Epithelial cell of proximal tubule (primary cell): ENCODE results near the gene DOCK1. TPM values are rescaled to one million over a fixed set of nuclear protein-coding genes. Genes with fewer than 3 reads are reported as not detected.

Experiments
- DNase-seq: peaks from one replicate; pipeline ENCODE4 v3.0.0-alpha.2; 2011; ENCODE audit warnings: low read depth
- H3K4me3 ChIP-seq: 2 replicates; pipeline ENCODE4 v1.5.1; 2011; ENCODE audit warnings: low read depth, mild to moderate bottlenecking, low read length
- total RNA-seq: library from RNA; depleted of rRNA; stranded (reverse); fragments of >200 nt; gene quantifications from 2 replicates; pipeline ENCODE4 v1.2.3, GENCODE V29; 2015
- TF ChIP-seq, protein P1 (sequence below): conservative IDR thresholded peaks from 2 replicates; pipeline ENCODE4 v1.5.1; 2012; ENCODE audit warnings: low read depth, mild to moderate bottlenecking, low read length

DOCK1 gene
- total RNA-seq, 1 donor from 2014 or later = 31.9 TPM

DNA sequence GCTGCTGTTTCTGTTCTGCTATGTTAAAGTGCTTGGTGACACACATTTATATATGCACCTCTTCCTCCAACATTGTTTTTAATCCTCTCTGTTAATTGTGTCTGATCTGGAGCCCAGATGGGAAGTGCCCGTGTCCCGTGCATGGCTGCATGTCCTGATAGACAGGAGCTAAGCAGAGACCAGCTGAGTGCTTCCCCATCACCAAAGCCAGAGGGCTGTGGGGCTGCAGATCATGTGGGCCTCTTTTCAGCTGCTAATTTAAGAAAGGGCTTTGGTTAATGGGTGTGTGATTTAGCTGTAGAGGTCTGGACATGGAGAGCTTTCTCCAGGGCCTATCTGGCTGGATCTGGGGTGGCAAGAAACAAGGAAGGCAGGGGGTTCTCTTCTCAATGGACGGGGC, 547.3 kb downstream of the DOCK1 start:
- TF ChIP-seq, protein P1, sequence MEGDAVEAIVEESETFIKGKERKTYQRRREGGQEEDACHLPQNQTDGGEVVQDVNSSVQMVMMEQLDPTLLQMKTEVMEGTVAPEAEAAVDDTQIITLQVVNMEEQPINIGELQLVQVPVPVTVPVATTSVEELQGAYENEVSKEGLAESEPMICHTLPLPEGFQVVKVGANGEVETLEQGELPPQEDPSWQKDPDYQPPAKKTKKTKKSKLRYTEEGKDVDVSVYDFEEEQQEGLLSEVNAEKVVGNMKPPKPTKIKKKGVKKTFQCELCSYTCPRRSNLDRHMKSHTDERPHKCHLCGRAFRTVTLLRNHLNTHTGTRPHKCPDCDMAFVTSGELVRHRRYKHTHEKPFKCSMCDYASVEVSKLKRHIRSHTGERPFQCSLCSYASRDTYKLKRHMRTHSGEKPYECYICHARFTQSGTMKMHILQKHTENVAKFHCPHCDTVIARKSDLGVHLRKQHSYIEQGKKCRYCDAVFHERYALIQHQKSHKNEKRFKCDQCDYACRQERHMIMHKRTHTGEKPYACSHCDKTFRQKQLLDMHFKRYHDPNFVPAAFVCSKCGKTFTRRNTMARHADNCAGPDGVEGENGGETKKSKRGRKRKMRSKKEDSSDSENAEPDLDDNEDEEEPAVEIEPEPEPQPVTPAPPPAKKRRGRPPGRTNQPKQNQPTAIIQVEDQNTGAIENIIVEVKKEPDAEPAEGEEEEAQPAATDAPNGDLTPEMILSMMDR = no peak
- DNase-seq = no peak

DNA sequence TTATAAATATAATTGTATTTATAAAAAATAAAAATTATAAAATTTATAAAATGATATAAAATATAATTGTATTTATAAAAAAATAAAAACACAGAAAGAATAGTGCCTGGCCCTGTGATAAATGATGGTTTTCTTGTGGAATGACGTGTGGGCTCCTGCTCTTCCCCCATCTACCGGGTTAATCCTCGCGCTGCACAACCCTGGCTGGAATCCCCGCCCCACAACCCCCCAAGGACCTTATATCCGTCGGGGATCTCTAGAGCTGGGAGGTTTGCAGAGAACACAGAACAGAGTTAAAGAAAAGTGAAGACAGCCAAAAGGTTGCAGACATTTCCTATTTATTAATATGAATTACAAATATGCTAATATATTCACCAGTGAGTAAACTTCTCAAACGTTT, 548.5 kb downstream of the DOCK1 start:
- H3K4me3 ChIP-seq = no peak overlapping the region
- DNase-seq = no peak
- TF ChIP-seq, protein P1 = no peak

More for the DNA sequence above, 547.3 kb downstream of the DOCK1 start:
- H3K4me3 ChIP-seq = no peak overlapping the region

DNA sequence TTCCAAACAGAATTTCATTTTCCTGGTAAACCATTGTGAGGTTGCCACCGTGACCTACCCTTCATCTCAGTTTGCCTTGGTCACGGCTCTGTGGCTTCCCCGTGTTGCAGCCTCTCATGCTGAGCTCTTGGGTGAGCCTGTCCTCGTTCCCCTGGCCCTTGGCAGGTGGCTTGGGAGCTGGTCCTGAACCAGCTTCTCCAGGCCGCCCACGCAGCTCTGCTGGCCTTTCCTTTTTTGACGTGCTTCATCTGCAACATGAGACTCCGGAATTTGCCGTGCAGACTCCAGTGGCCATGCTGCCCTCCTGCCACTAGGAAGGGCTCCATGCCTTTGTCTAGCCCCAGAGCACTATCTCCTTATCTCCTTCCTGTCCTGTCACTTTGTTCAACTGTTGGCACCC, 550.9 kb downstream of the DOCK1 start:
- H3K4me3 ChIP-seq = no peak overlapping the region
- no peak for DNase-seq
- TF ChIP-seq, protein P1 = no peak

DNA sequence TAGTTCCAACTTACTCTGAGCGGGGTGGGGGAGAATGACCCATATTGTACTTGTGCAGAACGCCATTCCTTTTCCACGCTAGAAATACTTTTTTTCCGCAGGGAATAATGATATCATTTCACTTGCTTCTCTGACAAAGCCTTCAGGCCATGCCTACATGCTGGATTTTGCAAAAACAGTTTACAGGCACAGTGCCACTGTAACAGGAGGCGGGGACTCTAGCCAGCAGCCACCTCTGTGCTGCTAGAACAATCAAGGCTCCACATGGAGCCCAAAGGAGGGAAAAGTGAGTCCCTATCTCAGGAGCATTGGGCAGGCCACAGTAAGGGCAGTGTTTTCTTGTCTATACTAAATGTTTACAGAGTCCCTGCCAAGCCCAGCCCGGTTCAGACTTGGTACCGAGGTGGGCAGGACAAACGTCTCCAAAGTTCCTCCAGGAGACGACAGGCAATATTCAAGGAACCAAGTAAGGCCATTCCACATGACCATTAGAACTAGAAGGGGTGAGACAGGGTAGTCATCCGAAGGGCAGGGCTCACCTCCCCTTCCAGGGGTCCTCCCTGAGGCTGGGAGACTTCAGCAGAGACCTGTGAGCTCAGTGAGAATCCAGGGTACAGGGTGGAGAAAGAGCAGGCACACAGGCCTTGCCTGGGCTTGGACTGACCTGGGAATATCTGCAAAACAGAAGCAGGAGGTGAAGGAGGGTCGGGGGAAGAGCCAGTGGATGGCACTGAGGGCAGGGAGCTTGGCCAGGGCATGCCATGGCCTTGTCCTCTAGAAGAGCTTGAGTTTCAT, 553.0 kb downstream of the DOCK1 start:
- TF ChIP-seq, protein P1 = no peak
- H3K4me3 ChIP-seq = no peak overlapping the region
- DNase-seq = no peak

DNA sequence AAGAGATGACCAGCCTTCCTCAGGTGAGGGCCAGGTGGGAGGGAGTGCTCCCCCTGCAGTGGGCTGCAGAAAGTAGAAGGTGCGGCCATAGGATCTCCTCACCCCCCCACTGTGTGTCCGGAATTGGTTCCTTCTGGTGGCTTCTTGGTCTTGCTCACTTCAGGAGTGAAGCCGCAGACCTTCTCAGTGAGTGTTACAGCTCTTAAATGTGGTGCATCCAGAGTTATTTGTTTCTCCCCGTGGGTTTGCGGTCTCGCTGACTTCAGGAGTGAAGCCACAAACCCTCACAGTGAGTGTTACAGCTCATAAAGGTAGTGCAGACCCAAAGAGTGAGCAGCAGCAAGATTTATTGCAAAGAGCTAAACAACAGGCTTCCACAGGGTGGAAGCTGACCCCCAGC, 553.6 kb downstream of the DOCK1 start:
- no peak for DNase-seq
- TF ChIP-seq, protein P1 = no peak
- no peak overlapping the region for H3K4me3 ChIP-seq

DNA sequence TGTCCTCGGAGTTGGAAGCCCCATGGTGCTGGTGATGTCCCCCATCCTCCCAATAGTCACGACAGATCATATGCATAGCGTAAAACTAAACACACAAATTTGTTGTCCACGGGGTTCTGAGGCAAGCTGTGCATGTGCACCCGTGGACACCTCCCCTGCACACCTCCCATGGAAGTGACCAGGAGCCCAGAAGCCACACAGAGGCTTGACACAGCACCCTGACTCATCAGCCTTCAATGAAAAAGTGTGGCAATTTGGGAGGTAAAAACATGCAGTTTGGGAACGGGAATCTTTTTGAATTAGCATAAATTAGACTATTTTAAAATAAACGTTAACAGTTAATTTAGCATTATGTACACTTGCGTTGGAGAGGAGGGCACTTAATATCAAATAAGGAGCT, 554.7 kb downstream of the DOCK1 start:
- DNase-seq = no peak
- no peak overlapping the region for H3K4me3 ChIP-seq
- TF ChIP-seq, protein P1 = no peak

DNA sequence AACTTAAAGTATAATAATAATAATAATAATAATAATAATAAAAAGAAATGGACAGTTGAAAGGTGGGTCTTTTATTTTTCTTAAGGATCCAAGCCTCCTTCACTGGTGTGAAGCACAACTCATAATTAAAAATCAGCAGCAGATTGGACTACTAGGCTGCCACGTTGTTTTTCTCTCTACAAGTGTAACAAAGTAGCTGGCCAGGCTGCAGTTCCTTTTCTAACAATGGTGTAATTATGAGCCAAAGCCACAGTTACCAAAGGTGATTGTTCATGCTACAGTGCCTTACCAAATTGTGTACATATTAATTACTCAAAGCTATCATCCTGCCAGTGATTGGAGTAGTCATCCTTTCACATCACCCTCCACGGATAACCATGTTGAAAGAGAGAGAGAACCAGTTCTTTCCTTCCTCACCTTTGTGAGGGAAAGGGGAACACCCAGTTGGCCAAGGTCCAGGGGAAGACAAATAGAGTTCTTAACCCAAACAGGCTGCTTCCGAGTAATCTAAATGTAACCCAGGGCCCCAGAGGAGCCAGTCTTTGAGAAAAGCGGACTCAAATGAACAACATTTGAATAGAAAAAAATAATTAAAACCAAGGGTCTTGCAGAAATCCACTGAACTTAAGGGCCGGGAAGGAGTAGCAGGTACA, 557.5 kb downstream of the DOCK1 start:
- TF ChIP-seq, protein P1 = no peak
- DNase-seq = no peak
- no peak overlapping the region for H3K4me3 ChIP-seq
